ENCODE results near the gene MEIS2. TPM values are rescaled to one million over a fixed set of nuclear protein-coding genes. Genes with fewer than 3 reads are reported as not detected.

The MEIS2 gene
- total RNA-seq, 1 experiment from 2014 or later, result 9.3 TPM

- no peak for TF ChIP-seq CTCF (conservative IDR thresholded peaks at IDR 0.05; ENCODE audit: low read depth, low read length)
- no peak for TF ChIP-seq EZH2 (IDR thresholded peaks at IDR 0.05; ENCODE audit: borderline replicate concordance, low read depth, low read length, poor library complexity, severe bottlenecking)
- no TSS peak for BruUV-seq (replicated peaks)
- DNase-seq (ENCODE audit: low spot score), result no peak
- H3K27ac ChIP-seq (ENCODE audit: low read depth, low read length, poor library complexity, severe bottlenecking), result no peak overlapping the region
- intact Hi-C loops (cut with micrococcal nuclease; ENCODE audit: unreplicated experiment), result loop anchor here (5.0 kb wide), 1 partner anchor 1001 kb away; no protein-coding TSS in a partner anchor
- ChIA-PET CTCF (no interaction called here), POLR2A (ENCODE audit: low non-redundant PET) (no interaction called here)
- no peaks in the 10 kb centered on the region for H3K9me3 ChIP-seq (ENCODE audit: low read depth, low read length, poor library complexity, severe bottlenecking)
- H3K27me3 ChIP-seq (replicated peaks; ENCODE audit: insufficient read depth, low read depth, low read length, poor library complexity), result peaks cover 62% of the 10 kb centered on the region
- H3K4me3 ChIP-seq (ENCODE audit: low read depth, low read length, poor library complexity, severe bottlenecking), result no peak overlapping the region
- no peaks in the 10 kb centered on the region for H3K36me3 ChIP-seq (ENCODE audit: insufficient read depth, low read length, poor library complexity, severe bottlenecking)
- peaks cover 13% of the 10 kb centered on the region for H3K4me1 ChIP-seq (ENCODE audit: insufficient read depth, low read length, poor library complexity, severe bottlenecking)
Observed at GRCh38 chr15:36881516-36881915, 218.8 kb downstream of the MEIS2 start.

DNA sequence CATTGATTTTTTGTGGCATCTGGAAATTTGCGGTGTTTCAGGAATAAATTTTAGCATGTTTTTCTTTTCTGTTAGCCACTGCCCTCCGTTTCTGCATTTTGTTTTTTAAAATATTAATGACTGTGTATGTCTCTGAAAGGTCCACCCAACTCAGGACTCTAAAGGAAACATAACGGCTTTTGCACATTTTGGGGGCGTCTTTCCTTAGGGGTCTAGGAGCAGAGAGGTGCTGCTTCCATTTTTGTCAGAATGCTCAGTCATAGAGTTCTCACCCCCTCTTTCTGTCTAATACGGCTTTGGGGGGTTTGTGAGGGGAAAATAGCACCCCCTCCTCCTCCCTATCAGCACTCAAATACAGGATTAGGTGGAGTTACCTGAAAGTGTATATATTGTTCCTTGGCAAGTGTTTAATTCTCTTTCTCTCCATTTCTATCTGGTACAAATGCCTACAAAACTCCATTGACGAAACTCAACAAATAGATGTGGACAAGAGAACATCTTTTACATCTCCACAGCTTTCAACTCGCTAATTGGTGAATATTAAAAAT lies 219.4 kb downstream of the MEIS2 start:
- Histone ChIP-seq H3K27ac (ENCODE audit: low read depth, low read length, poor library complexity, severe bottlenecking) (no peak overlapping the region), H3K27me3 (replicated peaks; ENCODE audit: insufficient read depth, low read depth, low read length, poor library complexity) (peaks cover 61% of the 10 kb centered on the region), H3K9me3 (ENCODE audit: low read depth, low read length, poor library complexity, severe bottlenecking) (no peaks in the 10 kb centered on the region), H3K4me3 (ENCODE audit: low read depth, low read length, poor library complexity, severe bottlenecking) (no peak overlapping the region), H3K4me1 (ENCODE audit: insufficient read depth, low read length, poor library complexity, severe bottlenecking) (peaks cover 13% of the 10 kb centered on the region), H3K36me3 (ENCODE audit: insufficient read depth, low read length, poor library complexity, severe bottlenecking) (no peaks in the 10 kb centered on the region)
- no peak for DNase-seq (ENCODE audit: low spot score)
- CTCF ChIA-PET, result no interaction called here
- TF ChIP-seq CTCF (conservative IDR thresholded peaks at IDR 0.05; ENCODE audit: low read depth, low read length) (no peak), EZH2 (IDR thresholded peaks at IDR 0.05; ENCODE audit: borderline replicate concordance, low read depth, low read length, poor library complexity, severe bottlenecking) (no peak)
- no TSS peak for BruUV-seq (replicated peaks)
- POLR2A ChIA-PET (ENCODE audit: low non-redundant PET), result no interaction called here
- intact Hi-C loops (cut with micrococcal nuclease; ENCODE audit: unreplicated experiment), result loop anchor here (5.0 kb wide), 1 partner anchor 1001 kb away; no protein-coding TSS in a partner anchor

DNA sequence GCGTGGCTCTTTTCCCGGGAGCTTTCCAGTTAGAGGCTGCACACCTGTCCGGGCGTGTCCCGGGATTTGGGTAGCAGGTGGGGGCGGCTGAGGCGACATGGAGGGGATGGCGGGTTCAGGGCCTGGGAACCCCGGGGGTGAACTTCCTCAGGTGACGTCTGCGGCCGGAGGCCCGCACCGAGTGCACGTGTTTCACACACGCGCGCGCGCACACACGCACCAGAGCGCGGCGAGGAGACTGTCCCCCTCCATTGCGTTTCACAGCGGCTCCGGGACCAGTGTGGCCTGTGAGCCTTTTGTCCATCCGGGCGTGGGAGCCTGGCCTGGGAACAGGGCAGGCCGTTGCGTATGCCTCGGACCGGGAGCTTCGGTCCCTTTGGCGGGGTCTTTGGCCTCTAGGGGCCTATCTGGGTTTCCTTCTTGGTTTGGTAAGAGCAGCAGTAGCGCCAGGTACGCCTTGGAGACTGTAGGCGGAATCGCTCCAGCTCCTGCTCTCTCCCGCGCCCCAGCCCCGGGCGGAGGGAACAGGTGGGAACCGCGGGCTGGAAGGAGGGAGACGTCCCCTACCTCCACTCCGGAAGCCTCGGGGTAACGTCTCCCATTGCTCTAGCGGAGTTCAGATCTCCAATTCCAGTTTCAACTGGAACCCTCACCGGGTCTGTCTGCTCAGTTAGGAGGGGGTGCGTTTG lies 220.0 kb downstream of the MEIS2 start:
- Histone ChIP-seq H3K9me3 (ENCODE audit: low read depth, low read length, poor library complexity, severe bottlenecking) (no peaks in the 10 kb centered on the region), H3K36me3 (ENCODE audit: insufficient read depth, low read length, poor library complexity, severe bottlenecking) (no peaks in the 10 kb centered on the region), H3K4me3 (ENCODE audit: low read depth, low read length, poor library complexity, severe bottlenecking) (no peak overlapping the region), H3K27ac (ENCODE audit: low read depth, low read length, poor library complexity, severe bottlenecking) (no peak overlapping the region), H3K27me3 (replicated peaks; ENCODE audit: insufficient read depth, low read depth, low read length, poor library complexity) (peaks cover 64% of the 10 kb centered on the region), H3K4me1 (ENCODE audit: insufficient read depth, low read length, poor library complexity, severe bottlenecking) (peaks cover 13% of the 10 kb centered on the region)
- BruUV-seq (replicated peaks), result no TSS peak
- POLR2A ChIA-PET (ENCODE audit: low non-redundant PET), result no interaction called here
- CTCF ChIA-PET, result no interaction called here
- intact Hi-C loops (cut with micrococcal nuclease; ENCODE audit: unreplicated experiment), result loop anchor here (5.0 kb wide), 1 partner anchor 1002 kb away; no protein-coding TSS in a partner anchor
- TF ChIP-seq EZH2 (IDR thresholded peaks at IDR 0.05; ENCODE audit: borderline replicate concordance, low read depth, low read length, poor library complexity, severe bottlenecking) (peak; percentile 11), CTCF (conservative IDR thresholded peaks at IDR 0.05; ENCODE audit: low read depth, low read length) (no peak)
- DNase-seq (ENCODE audit: low spot score), result no peak

All from A673 (cell line).